ENCODE results near the gene SMCO3.

SMCO3 gene

DNA sequence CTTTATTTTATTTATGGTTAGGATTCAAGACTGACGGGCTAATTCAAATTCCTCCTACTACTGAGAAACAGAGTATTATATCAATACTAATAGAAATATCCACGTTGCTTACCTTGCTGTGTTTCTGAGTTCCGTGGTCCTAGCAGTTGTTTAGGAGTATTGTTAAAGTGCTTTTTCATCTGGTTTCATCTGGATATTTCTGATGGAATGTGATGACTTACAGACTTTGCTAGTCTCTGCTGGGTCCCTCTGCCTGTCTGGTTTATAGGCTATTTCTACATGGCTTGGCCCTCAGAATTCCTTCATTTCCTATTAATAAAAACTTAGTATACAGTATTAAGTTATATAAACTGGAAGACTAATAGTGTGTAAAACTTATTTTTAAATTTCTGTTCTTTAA is at the start of gene SMCO3:
SMCO3 (minus strand) TSS at position 169 of the 400 bp plus-strand sequence. CDS start 7,502 bp downstream, outside the sequence.
- DNase-seq = no peak

DNA sequence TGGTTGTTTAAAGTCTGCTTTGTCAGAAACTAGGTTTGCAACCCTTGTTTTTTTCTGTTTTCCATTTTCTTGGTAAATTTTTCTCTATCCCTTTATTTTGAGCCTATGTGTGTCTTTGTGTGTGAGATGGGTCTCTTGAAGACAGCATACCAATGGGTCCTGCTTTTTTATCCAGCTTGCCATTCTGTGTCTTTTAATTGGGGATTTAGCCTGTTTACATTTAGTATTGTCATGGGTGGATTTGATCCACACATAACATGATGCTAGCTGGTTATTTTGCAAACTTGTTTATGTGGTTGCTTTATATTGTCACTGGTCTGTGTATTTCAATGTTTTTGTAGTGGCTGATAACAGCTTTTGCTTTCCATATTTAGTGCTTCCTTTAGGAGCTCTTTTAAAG is 46.5 kb upstream of the SMCO3 start:
- no peak for DNase-seq

DNA sequence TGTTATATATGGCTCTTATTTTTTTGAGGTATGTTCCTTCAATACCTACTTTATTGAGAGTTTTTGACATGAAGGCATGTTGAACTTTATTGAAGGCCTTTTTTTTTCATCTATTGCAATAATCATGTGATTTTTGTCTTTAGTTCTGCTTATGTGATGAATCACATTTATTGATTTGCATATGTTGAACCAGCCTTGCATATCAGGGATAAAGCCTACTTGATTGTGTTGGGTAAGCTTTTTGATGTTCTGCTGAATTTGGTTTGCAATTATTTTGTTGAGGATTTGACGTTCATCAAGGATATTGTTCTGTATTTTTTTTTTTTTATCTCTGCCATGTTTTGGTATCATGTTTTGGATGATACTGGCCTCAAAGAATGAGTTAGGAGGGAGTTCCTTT is 44.5 kb upstream of the SMCO3 start:
- no peak for DNase-seq

DNA sequence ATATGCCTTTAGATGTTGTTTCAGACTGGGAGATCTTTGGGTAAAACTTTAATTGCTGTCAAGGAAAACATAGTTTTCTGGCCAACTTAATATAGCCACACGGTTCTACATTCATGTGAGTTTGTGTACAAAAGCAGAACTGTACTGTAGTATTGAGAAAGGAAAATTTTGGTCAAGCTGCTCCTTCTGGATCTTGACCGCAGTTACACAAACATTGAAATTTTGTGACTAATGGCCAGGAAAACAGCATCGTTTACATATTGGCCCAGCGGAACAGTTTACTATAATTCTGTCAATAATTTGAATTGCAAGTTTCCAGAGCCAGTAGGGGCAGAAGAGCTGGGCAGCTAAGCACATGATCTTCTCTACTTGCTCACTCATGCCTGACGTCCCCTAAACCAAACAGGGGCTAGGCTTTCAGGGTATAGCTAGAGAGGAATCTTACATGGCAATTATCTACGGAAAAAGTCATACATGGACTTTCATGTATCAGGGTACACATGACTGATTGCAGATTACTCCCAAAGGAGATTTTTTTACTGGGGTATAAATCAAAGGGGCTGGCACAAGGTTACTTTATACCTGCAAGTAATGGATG is 40.7 kb upstream of the SMCO3 start:
- no peak for DNase-seq

DNA sequence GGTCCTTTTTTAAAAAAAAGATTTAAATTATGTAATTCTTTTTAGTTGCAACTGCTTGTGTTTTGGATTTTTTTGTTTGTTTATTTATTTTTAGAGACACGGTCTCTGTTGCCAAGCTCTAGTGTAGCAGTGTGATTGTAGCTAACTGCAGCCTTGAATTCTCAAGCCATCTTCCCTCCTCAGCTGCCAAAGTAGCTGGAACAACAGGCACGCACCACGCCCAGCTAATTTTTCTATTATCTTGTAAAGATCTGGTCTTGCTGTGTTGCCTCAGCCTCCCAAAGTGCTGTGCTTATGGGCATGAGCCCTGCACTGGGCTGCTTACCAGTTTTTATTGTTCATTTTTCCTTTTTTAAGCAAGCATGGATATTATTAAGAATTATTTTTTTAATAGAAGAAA is 40.0 kb upstream of the SMCO3 start:
- DNase-seq = no peak

DNA sequence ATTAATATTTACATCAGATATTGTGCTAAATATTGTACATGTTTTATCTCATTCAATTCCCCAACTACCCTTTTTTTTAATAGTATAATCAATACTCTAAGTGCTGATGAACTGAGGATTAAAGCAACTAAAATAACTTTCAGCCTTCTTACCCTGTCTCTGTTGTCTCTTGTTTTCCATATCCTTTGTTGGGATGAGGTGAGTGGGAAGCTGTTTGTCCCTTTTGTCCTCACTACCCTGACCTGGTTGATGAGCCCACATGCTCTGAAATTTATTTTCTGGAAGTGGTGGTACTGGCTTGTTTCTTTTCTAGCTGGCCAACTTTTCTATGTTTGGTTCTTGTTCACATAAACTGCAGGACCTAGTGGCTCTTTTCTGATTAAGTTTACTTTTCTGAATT is 38.9 kb upstream of the SMCO3 start:
- no peak for DNase-seq

DNA sequence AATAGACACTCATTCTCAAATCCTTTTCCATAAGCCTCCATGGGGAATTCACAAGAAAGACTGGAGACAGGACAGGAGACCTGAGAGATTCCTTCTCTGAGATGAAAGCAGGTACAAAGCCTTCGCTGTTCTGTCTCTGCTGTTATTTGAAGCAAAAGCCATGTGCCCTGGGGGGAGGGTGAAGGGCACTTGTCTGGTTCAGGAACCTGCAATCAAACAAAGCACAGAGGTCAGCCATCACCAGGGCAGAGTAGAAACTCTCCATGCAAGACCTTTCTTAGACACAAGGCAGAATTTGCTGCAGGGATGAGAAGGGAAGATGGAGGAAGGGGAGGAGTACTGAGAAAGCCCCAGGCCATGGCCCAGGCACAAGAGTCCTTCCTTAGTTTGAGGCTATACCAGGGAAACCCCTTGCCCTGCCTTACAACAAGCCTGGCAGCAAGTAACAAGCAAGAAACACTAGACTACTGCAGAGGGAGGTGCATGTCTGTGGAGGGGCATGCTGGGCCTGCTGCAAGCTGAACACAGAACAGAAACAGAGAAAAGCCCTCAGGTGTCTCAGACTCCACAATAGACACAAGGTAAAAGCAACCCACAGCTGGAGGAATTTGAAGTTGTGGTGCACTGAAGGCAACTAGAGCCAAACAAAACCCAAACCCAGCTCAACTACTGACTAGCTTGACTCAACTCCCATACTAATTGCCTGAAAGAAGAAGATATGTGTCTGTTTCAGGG is 37.1 kb upstream of the SMCO3 start:
- no peak for DNase-seq

DNA sequence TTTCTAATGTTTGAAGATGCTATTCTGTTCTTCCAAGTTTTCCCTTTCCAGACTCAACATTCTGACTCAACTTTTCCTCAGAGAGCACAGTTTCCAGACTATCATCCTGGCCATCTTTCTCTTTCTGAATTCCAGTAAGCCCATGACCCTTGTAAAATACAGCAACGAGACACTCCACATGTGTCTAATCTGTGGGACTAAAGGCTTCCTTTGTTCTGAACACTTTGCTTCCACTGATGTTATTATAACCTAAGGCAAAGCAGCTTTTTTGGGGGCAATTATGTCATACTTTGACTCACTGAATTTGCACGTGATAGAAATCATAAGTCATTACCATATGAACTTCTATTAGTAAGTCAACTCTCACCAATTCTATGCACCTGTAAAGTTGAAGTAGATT is 35.7 kb upstream of the SMCO3 start:
- no peak for DNase-seq

DNA sequence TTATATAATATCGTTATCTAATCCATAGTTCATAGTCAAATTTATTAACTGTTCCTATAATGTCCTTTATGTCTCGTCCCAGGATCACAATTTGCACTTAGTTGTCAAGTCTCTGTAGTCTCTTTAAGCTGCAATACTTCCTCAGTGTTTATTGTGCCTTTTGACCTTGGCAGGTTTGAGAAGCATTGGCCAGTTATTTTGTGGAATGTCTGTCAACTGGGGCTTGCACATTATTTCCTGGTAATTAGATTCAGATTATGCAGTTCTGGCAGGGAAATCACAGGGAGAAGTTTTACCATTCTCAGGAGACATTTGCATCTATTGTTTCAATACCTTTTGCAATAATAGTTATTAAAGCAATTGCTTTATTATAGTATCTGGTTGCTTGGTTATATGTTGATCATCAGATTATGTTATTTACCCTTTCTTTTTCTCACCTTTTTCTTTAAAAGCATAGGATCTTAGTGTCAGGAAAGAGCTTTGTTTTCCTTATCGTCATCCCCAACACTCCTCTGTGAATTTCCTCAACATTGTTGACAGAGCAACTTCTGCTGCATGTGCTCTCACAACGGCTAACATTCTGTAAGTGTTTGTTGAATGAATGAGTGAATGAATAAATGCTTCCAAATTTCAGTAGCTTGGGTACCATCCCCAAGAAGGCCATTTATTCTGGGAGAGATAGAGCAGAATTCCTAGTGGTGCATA is 33.0 kb upstream of the SMCO3 start:
- DNase-seq = no peak

DNA sequence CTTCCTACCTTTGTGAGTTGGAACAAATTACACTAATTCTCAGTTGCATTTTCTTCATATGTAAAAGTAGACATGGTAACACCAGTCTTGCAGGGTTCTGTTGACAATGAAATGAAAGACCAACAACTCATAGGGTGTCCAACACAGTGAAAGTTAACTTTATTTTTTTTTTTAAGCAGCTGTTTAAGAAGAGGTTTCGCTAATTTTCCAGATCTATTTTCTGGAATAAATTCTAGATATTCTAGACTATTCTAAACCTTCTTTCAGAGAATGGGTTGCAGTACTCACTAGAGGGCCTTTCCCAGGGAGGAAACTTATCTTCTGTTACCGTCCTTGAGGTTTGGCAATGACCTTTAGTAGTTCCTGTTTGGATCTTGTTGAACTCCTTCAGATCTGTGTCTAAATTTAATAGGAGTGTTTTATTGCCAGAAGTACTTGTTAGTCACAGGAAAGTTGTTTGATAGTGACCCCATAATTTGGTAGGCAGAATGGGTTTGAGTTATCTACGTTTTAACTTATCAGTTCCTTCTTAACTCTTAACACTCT is 32.1 kb upstream of the SMCO3 start:
- DNase-seq = no peak

DNA sequence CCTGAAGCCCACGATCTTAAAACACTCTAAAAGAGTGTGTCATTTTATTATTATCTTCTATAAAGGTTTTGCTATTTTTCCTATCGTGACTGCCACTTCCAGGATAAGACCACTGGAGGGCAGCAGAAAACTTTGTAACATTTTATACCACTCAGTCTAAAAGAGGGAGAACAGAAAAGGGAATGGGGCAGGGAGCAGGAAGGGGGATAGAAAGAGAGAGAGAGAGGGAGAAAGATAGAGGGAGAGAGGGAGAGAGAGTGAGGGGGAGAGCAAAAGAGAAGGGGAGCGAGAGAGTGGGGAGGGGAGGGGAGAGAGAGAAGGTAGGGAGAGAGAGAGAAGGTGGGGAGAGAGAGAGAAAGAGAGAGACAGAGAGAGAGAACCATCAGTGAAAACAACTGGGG is 31.4 kb upstream of the SMCO3 start:
- peak; percentile 4 to 58 for DNase-seq

DNA sequence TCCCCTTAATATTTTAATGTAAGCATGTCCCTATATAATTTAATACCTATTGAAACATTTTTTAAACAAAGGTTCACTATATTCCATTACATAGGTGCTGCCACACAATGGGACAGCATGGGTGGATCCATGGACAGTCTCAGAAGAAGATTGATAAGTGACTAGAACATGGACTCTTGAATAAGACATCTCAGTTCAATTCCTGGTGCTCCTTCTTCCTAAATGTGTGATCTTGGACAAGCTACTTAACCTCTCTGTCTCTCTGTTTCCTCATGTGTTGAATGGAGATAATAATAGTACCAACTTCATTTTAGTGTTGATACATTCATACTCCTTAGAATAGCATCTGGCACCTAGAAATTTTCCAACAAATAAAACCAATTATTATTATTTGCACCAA is 30.4 kb upstream of the SMCO3 start:
- DNase-seq = no peak

DNA sequence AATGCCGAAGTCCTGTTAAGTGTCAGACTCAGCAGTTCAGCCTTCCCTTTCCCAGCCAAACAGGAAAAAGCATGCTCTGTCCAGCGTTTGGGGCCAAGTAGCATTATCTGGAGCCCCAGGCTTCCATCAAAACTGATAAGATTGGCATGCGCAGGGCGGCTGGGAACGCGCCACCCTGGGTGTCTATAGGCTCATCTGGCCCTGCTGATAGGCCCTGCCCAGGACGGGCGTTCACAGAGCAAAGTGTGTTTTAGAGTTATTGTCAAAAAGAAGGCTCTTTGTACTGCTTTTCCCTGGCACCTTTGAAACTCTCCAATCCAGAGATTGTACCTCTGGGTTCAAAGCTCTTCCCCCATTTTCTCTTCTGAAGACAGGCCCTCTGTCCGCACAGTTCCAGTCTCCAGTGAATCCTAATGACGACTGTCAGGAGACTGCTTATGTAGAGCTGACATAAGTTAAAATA is 29.5 kb upstream of the SMCO3 start, which contains the start of gene ART4:
ART4 (minus strand) TSS at position 102 of the 463 bp plus-strand sequence. CDS start 413 bp downstream, outside the sequence.
- no peak for DNase-seq

DNA sequence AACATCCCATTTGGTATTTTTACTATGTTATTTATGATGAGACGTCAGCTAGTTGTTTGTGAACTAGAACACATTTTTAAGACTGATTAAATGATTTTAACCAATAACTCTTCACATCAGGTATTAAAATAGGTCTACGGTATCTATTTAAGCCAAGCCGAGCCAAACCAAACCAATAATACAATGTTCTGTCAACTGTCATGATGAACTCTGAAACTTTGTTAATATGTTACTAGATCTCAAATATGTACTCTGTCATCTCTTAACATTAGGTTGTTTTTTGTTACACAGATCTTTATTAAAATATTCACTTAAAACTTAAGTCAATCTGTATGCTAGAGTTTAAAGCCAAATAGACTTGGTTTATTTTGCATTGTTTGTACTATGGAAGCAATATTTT is 28.3 kb upstream of the SMCO3 start:
- DNase-seq = no peak

DNA sequence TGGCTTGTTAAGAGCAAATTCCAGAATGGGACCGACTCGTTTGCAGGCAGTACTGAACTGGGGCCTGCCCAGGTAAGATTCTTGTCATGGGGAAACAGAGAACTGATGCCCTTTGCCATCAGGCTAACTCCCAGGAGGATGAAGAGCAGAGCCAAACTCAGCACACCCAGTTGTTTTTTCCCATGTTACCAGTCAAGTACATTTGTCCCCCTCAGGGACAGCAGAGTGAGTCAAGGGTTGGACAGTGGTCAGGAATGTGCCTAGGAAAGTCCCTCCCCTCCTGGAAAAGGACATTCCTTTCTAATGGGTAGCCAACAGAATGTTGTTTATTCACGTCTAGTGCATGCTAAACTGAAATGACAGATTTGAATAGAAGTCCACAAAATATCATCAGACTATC is 27.8 kb upstream of the SMCO3 start:
- DNase-seq = no peak

DNA sequence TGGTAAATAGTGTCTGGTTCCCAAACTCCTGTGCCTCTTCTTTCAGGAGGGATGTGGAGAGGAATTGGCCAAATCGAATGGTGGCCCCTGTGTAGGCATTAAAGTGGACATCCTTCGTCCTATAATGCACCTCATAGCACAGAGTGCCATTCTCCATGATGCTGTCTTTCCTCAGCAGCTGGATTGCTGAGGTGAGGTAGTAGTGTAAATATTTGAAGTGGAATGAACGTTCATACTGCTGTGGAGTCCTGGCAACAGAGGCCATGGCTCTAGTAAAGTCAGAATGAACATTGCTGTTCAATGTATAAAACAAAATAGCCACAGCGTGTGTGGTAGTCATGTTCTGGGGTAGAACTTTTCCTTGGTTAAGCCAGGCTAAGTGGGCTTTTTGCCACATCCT is 26.6 kb upstream of the SMCO3 start:
- no peak for DNase-seq

DNA sequence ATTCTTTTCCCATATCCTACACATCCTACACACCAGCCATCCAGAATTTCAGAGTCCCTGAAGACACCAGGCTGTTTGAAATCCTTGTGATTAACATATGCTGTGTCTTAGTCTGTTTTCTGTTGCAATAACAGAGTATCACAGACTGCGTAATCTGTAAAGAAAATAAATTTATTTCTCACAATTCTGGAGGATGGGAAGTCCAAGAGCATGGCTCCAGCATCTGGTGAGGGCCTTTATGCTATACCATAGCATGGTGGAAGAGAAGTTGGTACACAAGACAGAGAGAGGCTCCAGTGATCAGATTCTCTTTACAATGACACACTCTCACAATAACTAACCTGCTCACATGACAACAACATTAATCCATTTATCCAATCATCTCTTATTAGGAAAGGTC is 25.3 kb upstream of the SMCO3 start:
- no peak for DNase-seq

DNA sequence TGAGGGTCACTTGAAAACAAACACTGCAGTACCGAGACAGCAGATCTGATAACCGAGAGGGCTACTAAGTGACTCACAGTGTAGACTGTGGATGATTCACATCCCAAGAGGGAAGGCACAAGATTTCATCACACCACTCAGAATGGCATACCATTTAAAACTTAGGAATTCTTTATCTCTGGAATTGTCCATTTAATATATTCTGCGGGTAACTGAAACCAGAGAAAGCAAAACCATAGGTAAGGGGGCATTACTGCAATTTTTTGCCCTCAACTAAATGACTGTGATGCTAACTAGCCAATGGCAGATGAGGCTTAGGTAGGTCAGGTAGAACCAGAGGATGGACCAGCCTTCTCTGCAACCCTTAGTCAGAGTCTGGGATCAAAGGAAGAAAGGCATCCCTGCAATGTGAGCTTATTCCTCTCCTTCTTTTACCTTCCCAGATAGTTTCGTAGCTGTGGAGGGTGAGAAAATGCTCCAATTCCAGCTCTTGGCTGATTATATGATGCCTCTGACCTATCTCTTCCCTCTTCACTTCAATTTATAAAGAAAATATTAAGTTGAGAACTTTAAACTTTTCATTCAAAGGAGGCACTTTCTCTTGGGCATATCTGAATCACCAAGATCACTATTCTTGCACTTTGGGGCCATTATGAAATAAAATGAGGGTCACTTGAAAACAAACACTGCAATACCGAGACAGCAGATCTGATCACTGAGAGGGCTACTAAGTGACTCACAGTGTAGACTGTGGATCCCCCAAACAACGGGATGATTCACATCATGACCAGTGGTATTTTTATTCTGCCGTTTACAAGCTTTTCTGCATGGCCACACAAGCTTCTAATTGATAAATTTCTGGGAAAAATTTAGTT is 22.6 kb upstream of the SMCO3 start:
- no peak for DNase-seq

DNA sequence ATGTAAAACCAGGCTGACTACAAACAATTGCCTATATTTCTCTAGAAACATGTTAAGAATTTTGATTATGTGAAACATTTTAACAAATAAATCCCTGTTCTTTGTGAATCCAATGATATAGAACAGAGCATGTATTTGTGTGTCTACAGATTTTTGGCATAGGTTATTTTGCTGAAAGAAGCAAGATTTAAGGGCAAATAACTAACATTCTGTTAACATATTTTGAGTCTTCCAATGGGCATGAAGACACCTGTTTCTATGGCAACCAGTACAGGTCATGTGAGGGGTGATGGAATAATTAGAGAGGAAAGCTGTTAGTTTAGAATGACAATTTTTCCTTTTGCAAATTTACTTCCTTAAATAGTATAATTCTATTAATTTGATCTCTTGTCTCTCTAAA is 20.5 kb upstream of the SMCO3 start:
- DNase-seq = peak in 1 of 2 experiments; percentile 12

DNA sequence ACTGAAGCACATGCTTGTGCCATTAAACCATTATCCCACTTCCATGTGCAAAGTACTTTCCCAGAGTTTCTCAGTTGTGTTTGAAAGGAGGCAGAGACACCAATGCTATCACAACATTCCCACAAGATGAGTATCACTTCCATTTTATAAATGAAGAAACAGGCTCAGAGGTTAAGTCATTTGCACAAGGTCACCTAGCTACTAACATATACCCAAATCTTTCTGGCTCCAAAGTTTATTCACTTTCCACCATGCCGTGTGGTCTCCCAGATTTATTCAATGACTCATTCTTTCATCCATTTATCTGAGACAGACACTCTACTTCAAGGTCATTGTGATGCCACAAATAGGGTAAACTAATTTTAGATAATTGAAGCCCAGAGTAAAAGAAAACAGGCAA is 20.0 kb upstream of the SMCO3 start:
- DNase-seq = no peak

DNA sequence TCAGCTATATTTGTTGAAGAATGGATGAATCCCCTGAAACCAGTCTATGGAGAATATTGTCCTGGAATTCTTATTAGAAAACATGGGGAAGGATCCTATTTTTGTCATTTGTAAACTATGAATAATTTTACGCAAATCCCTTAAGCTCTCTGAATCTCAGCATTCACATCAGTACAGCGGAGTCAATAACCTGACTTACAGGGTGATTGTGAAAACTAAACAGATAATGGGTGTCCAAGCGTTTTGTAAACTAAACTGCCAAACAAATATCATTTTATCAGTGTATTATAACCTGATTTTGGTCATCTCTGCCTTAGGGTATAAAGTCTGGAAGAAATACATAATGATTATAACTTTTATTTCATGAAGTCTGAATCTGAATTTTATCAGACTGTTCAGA is 19.4 kb upstream of the SMCO3 start:
- no peak for DNase-seq

DNA sequence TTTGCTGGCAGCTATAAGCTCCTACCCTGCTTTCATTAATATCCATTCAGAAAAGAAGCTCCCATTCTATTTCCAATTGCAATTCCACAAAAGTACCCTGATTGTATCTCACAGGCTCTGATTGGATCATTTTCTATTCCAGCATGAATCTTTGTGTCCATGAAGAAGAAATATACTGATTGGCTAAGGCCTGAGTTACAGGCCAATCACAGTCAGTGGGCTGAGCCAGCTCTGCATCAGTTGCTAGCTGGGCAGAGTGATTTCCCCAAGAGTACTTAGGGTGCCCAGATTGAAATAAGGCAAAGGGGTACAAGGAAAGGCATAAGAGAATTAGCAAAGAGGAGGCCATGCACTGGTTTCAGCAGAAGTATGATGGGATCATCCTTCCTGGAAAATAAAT is 14.9 kb upstream of the SMCO3 start:
- DNase-seq = peak; percentile 3 to 27

DNA sequence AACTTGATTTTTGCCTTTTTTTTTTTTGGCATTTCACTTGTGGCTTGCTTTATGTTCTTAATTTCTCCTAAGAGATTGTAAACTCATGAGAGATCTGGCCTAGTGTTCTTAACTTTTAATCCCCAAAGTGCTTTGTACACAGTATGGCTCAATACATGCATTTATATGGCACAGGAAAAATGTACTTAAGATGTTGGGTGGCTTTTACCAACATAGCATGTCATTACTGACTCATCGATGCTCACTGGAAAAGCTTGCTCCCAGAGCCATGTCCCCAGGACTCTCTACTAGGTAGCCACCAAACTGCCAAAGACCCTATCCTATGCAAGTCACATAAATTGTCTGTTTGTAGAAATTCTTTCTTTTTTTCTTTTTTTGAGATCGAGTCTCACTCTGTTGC is 13.1 kb upstream of the SMCO3 start:
- DNase-seq = no peak

Measured in NCI-H524 (cell line).